Measurements from ENCODE around the gene TSEN15. TPM values are rescaled to one million over a fixed set of nuclear protein-coding genes. Genes with fewer than 3 reads are reported as not detected.

The TSEN15 gene
- total RNA-seq (2022) (62.7 and 71.4 TPM in 2 replicates), Bru-seq, nascent RNA (percentile 92 among the genes with signal in this experiment), BruChase-seq, experiment 1, labeled RNA remaining after a 2-hour chase (percentile 88 among the genes with signal in this experiment), BruChase-seq, experiment 2, labeled RNA remaining after a 6-hour chase (percentile 84 among the genes with signal in this experiment)
- long read RNA-seq, transcript TSEN15-207 (5 exons, 1,834 nt): minor isoform, 11 of 212 reads
- long read RNA-seq, transcript TSEN15-208 (4 exons, 2,219 nt): minor isoform, 27 of 212 reads
- long read RNA-seq, transcript TSEN15-203 (4 exons, 1,844 nt): minor isoform, 20 of 212 reads
- long read RNA-seq, transcript TSEN15-216 (5 exons, 1,986 nt): major isoform, 132 of 212 reads
- long read RNA-seq, partial matches to known transcripts: 2 of 212 reads
- long read RNA-seq, other reads (novel, unspliced or antisense): 7 of 212 reads

GRCh38 chr1:184051485-184052193 is at the start of gene TSEN15:
Gene TSEN15 (plus strand): TSS chr1:184051730. CDS start chr1:184051756, 26 bp downstream.
- peaks cover 34% of the 10 kb centered on the region for H3K36me3 Mint-ChIP-seq (ENCODE audit: insufficient read depth, unreplicated experiment)
- H3K27me3 Mint-ChIP-seq (ENCODE audit: insufficient read depth, unreplicated experiment): no peaks in the 10 kb centered on the region
- peak within 1 kb of the TSS; percentile 88 for H3K4me3 Mint-ChIP-seq (ENCODE audit: unreplicated experiment)
- H3K9me3 Mint-ChIP-seq (ENCODE audit: unreplicated experiment): no peaks in the 10 kb centered on the region
- no TSS peak for BruUV-seq (replicated peaks)
- TF ChIP-seq CTCF (IDR thresholded peaks at IDR 0.05; ENCODE audit: insufficient read depth in 1 of 2, low read depth in 1 of 2, low read length in 1 of 2, severe bottlenecking in 1 of 2, unreplicated experiment in 1 of 2): no peak
- POLR2A ChIA-PET: interaction anchor here (0.5 to 2.3 kb wide), 11 partner anchors 14 to 448 kb away, joined by 3 to 19 read pairs (median 6); no protein-coding TSS in a partner anchor
- H3K27ac Mint-ChIP-seq (ENCODE audit: unreplicated experiment): peak within 1 kb of the TSS; percentile 100
- H3K4me3 ChIP-seq (ENCODE audit: low read depth, low read length): peak within 1 kb of the TSS; percentile 86
- CTCF ChIA-PET: no interaction called here
- peak; percentile 88 to 89 for DNase-seq
- no peaks in the 10 kb centered on the region for H3K27me3 ChIP-seq (replicated peaks; ENCODE audit: control insufficient read depth, insufficient read depth, low read length)
- intact Hi-C loops (cut with micrococcal nuclease; ENCODE audit: unreplicated experiment): loop anchor here (1.0 to 10.0 kb wide), 7 partner anchors 14 to 417 kb away; partner anchors contain the start of genes ARPC5 and COLGALT2
- H3K36me3 ChIP-seq (ENCODE audit: control insufficient read depth, insufficient read depth, low read length): no peaks in the 10 kb centered on the region
- peaks cover 31% of the 10 kb centered on the region for H3K4me1 Mint-ChIP-seq (ENCODE audit: low read depth, unreplicated experiment)
- no peaks in the 10 kb centered on the region for H3K9me3 ChIP-seq
- peaks cover 19% of the 10 kb centered on the region for H3K4me1 ChIP-seq

GRCh38 chr1:184002071-184002470 is 49.5 kb upstream of the TSEN15 start:
- Mint-ChIP-seq H3K27me3 (ENCODE audit: insufficient read depth, unreplicated experiment) (no peaks in the 10 kb centered on the region), H3K36me3 (ENCODE audit: insufficient read depth, unreplicated experiment) (peaks cover 5% of the 10 kb centered on the region), H3K4me1 (ENCODE audit: low read depth, unreplicated experiment) (peaks cover 16% of the 10 kb centered on the region), H3K9me3 (ENCODE audit: unreplicated experiment) (no peaks in the 10 kb centered on the region), H3K27ac (ENCODE audit: unreplicated experiment) (peak overlapping the region; percentile 36), H3K4me3 (ENCODE audit: unreplicated experiment) (no peak overlapping the region)
- BruUV-seq (replicated peaks): no TSS peak
- ChIA-PET POLR2A (interaction anchor here (0.5 kb wide), 1 partner anchor 49 kb away, joined by 10 read pairs; the partner anchor contains the start of gene TSEN15), CTCF (no interaction called here)
- no peaks in the 10 kb centered on the region for H3K27me3 ChIP-seq (replicated peaks; ENCODE audit: control insufficient read depth, insufficient read depth, low read length)
- no peak overlapping the region for H3K4me3 ChIP-seq (ENCODE audit: low read depth, low read length)
- TF ChIP-seq CTCF (IDR thresholded peaks at IDR 0.05; ENCODE audit: insufficient read depth in 1 of 2, low read depth in 1 of 2, low read length in 1 of 2, severe bottlenecking in 1 of 2, unreplicated experiment in 1 of 2): no peak
- H3K36me3 ChIP-seq (ENCODE audit: control insufficient read depth, insufficient read depth, low read length): no peaks in the 10 kb centered on the region
- peaks cover 25% of the 10 kb centered on the region for H3K4me1 ChIP-seq
- intact Hi-C loops (cut with micrococcal nuclease; ENCODE audit: unreplicated experiment): no loop called here
- no peaks in the 10 kb centered on the region for H3K9me3 ChIP-seq
- DNase-seq: peak in 1 of 2 experiments; percentile 39

GRCh38 chr1:184004935-184005334 is 46.6 kb upstream of the TSEN15 start:
- Mint-ChIP-seq H3K27ac (ENCODE audit: unreplicated experiment) (no peak overlapping the region), H3K9me3 (ENCODE audit: unreplicated experiment) (no peaks in the 10 kb centered on the region), H3K4me3 (ENCODE audit: unreplicated experiment) (no peak overlapping the region), H3K4me1 (ENCODE audit: low read depth, unreplicated experiment) (peaks cover 8% of the 10 kb centered on the region), H3K27me3 (ENCODE audit: insufficient read depth, unreplicated experiment) (no peaks in the 10 kb centered on the region), H3K36me3 (ENCODE audit: insufficient read depth, unreplicated experiment) (peaks cover 5% of the 10 kb centered on the region)
- Histone ChIP-seq H3K27me3 (replicated peaks; ENCODE audit: control insufficient read depth, insufficient read depth, low read length) (no peaks in the 10 kb centered on the region), H3K4me1 (peaks cover 10% of the 10 kb centered on the region; the same call in 1 of the 2 replicates), H3K36me3 (ENCODE audit: control insufficient read depth, insufficient read depth, low read length) (no peaks in the 10 kb centered on the region), H3K9me3 (no peaks in the 10 kb centered on the region), H3K4me3 (ENCODE audit: low read depth, low read length) (no peak overlapping the region)
- intact Hi-C loops (cut with micrococcal nuclease; ENCODE audit: unreplicated experiment): no loop called here
- TF ChIP-seq CTCF (IDR thresholded peaks at IDR 0.05; ENCODE audit: insufficient read depth in 1 of 2, low read depth in 1 of 2, low read length in 1 of 2, severe bottlenecking in 1 of 2, unreplicated experiment in 1 of 2): no peak
- CTCF ChIA-PET: no interaction called here
- DNase-seq: no peak
- no TSS peak for BruUV-seq (replicated peaks)
- POLR2A ChIA-PET: no interaction called here
